NB4 (cell line): Measurements from ENCODE around the gene IL17REL.

ENCODE experiments used
- POLR2A ChIP-seq: IDR thresholded peaks from 2 replicates; pipeline ENCODE4 v1.6.1; 2011; ENCODE audit warnings: mild to moderate bottlenecking; ENCODE audit not compliant: insufficient read length; ENCODE audit errors: extremely low read depth
- TF ChIP-seq, protein P1 (sequence below): IDR thresholded peaks from one replicate; pipeline ENCODE4 v1.5.1; 2012; ENCODE audit warnings: low read depth, low read length
- TF ChIP-seq, protein P2 (sequence below): IDR thresholded peaks from 2 replicates; pipeline ENCODE4 v1.6.1; 2011; ENCODE audit warnings: low read depth, low read length

DNA sequence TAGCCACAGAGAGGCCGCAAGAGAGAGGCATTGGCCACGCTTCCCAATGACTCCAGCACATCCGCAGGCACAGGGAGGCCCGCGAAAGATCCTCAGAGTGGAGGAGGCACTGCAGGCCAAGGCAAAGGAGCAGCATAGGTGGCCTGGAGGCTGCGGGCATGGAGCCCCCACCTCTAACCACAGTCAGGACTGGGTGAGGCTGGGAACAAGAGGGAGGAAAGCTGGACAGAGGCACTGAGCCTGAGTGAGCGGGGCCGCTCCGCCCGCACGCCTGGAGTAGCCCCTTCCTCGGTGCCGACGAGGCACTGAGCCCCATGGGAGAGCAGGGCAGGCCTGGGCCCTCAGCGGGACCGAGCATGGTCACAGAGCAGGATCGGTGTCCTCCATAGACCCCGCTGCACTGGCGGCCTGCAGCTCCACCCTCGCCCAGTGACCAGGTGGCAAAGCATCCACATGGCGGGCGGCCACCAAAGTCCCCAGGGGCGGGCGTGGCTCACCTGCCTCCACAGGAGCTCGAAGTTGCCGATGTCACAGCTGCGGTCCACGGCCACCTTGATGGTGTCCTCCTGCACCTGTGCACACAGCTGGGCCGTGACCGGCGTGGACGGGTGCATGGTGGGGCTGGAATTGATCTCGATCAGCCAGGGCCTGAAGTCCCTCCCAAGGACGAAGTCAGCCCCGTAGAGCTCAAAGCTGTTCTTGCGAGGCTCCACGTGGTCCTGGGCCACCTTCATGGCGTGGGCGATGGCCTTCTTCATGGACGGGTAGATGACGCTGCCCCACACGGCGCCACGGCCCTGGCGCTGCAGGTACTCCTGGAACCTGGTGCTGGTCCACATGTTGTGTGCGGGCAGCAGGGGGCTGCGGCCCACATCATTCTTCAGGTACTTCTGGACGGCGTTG is 18.9 kb upstream of the IL17REL start:
- TF ChIP-seq, protein P1, sequence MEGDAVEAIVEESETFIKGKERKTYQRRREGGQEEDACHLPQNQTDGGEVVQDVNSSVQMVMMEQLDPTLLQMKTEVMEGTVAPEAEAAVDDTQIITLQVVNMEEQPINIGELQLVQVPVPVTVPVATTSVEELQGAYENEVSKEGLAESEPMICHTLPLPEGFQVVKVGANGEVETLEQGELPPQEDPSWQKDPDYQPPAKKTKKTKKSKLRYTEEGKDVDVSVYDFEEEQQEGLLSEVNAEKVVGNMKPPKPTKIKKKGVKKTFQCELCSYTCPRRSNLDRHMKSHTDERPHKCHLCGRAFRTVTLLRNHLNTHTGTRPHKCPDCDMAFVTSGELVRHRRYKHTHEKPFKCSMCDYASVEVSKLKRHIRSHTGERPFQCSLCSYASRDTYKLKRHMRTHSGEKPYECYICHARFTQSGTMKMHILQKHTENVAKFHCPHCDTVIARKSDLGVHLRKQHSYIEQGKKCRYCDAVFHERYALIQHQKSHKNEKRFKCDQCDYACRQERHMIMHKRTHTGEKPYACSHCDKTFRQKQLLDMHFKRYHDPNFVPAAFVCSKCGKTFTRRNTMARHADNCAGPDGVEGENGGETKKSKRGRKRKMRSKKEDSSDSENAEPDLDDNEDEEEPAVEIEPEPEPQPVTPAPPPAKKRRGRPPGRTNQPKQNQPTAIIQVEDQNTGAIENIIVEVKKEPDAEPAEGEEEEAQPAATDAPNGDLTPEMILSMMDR, result no peak
- TF ChIP-seq POLR2A, result no peak
- TF ChIP-seq, protein P2, sequence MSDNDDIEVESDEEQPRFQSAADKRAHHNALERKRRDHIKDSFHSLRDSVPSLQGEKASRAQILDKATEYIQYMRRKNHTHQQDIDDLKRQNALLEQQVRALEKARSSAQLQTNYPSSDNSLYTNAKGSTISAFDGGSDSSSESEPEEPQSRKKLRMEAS, result no peak
